NCI-H510A (cell line): ENCODE data around the gene FBXW5.

Source experiments
- DNase-seq: peaks from one replicate; lab custom pipeline; 2025; lab: John Stamatoyannopoulos, UW

Gene FBXW5

DNA sequence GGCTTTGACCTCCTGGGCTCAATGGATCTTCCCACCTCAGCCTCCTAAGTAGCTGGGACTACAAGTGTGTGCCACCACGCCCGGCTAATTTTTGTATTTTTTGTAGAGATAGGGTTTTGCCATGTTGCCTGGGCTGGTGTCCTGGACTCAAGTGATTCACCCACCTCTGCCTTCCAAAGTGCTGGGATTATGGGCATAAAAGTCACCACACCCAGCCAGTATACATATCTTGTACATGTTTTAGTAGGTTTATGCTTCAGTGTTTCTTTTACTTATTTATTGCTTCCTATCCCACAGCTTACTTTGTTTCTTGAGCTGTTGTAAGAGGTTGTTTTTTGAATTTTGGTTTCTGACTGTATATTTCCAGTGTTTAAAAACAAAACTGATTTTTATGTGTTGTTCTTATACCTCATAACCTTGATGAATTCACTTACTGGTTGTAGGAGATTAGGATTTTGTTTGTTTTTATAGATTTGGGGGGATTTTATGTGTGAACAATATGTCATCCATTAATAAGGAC, 12.9 kb downstream of the FBXW5 start:
- DNase-seq = no peak

DNA sequence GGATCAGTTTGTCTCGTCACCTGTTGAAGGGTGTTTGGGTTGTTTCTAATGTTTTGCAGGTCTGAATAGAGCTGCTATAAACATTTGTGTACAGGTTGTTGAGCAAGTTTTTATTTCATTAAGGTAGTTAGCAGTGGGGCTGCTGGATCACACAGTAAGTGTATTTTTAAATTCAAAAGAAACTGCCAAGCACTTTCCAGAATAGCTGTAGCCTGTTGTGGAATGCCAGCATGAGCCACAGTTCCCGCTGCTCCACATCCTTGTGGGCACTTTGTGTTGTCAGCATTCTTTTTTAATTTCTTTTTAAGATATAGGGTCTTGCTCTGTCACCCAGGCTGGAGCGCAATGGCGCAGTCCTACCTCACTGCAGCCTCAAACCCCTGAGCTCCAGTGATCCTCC, 14.5 kb downstream of the FBXW5 start:
- no peak for DNase-seq

DNA sequence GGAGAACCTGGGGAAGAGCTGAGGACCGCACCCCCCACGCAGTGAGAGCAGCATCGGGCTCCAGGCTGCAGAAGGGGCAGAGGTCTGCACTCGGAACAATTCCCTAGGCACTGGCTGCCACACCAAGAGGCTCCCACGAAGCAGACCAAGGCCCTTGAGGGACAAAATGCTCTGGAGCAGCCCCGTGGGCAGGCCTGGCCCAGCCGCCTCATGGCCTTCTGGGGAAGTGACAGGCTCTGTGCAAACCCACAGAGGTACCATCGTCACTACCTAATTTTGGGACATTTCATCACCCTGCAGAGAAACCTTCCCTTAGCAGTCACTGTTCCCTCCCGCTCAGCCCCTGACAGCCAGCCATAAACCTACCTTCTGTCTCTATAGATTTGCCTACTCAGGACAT, 15.9 kb downstream of the FBXW5 start:
- no peak for DNase-seq

DNA sequence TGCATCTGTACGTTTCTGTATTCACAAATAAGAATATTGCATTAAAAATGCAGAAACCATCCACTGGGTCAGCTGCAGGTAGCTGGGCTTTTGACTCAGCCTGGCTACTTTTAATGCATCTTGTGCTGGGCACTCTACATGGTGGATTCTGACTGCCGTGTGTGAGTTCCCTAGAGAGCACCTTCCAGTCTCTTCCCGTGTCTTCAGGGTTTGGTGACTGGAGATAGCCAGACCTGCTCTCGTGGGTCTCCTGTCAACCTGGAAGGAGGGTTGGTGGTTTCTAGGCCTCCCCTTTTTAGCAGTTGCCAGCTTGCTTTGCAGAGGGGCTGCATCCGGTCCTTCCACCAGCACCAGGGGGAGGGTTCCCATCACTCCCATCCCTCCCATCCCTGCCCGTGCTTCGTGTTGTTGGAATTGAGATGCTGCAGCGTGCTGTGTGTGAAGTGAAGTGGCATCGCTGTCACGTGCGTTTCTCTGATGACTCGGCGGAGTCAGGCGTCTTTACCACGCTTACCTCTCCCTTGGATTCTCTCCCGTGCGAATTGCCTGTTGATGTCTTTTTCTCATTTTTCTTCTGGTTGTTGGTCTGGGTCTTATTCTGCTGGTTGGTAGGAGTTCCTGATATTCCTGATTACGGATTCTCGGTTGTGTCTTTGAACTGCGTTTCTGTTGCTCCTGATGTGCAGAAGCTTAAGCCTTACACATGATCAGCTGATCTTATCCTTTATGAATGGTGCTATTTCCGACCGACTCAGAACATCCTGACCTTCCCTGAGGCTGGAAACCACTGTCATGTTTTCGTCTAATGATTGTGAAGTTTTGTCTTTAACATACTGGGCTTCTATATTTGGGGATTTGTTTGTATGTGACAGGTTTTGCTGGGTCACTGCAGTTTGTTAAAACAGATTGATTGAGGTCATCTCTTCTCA, 16.9 kb downstream of the FBXW5 start:
- no peak for DNase-seq

DNA sequence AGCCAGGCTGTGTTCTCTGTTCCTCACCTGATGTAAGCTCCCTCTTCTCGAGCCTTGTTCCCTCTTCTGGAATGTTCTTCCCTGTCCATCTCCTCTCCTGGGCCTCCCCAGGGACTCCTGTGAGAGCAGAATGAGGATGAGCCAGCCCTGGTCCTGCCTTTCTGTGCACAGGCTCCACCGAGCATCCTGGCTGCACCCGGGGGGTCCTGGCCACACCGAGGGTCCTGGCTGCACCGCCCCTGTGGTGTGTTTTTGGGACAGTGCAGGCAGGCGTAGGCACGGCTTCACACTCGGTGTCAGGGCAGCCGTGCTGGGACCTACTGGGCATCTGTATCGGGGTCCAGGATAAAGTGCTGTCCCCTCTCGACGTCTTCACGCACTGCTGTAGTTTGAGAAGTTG, 17.8 kb downstream of the FBXW5 start:
- DNase-seq = no peak

DNA sequence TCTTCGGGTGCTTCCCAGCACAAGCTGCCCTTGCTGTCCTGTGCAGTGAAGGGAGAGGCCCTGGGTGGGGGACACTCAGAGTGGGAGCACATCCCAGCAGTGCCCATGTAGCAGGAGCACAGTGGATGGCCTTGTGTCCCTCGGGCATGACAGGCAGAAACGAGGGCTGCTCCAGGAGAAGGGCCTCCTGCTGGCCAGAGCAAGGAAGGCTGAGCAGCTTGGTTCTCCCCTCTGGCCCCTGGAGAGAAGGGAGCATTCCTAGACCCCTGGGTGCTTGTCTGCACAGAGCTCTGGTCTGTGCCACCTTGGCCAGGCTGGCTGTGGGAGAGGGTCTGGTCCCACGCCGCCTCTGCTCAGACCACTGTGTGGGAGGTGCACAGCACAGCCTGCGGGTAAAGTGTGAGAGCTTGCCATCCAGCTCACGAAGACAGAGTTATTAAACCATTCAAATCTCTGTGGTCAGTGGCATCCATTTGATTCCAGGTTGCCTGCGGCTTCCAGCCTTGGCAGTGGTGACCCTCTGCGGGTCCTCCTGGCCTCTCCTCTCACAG, 18.3 kb downstream of the FBXW5 start:
- DNase-seq = no peak

DNA sequence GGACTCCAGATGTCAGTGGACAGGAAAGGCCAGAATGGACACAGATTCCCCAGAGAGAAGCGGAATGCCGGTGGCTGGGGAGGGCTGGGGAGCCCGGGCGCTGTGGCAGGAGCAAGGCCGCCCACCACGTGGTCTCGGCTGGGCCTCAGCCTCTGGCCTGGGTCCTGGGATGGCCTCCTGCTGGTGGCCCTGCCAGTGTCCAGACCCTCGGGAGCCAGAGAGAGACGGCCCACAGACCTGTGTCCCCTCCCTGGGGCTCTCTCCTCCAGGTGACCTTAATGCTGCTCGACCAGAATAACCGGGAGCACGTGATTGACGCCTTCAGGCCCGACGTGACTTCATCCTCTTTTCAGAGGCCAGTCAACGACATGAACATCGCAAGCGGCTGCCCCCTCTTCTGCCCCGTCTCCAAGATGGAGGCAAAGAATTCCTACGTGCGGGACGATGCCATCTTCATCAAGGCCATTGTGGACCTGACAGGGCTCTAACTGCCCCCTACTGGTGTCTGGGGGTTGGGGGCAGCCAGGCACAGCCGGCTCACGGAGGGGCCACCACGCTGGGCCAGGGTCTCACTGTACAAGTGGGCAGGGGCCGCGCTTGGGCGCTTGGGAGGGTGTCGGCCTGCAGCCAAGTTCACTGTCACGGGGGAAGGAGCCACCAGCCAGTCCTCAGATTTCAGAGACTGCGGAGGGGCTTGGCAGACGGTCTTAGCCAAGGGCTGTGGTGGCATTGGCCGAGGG, 19.0 kb downstream of the FBXW5 start:
- DNase-seq = no peak

DNA sequence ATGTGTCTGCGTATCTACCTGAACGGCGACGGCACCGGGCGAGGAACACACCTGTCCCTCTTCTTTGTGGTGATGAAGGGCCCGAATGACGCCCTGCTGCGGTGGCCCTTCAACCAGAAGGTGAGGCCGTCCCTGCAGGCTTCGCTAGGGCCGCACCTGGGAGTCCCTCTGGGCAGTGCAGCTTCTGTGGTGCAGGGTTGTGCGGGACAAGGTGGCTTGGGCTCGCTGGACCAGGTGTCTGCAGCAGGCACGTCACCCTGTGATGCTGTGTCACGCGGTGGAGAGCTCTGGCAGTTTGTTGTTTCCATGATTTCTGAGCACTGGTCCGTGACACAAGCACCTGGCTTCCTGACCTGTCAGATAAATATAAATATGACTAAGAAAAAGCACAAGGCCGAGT, 20.7 kb downstream of the FBXW5 start:
- peak; percentile 89 for DNase-seq

DNA sequence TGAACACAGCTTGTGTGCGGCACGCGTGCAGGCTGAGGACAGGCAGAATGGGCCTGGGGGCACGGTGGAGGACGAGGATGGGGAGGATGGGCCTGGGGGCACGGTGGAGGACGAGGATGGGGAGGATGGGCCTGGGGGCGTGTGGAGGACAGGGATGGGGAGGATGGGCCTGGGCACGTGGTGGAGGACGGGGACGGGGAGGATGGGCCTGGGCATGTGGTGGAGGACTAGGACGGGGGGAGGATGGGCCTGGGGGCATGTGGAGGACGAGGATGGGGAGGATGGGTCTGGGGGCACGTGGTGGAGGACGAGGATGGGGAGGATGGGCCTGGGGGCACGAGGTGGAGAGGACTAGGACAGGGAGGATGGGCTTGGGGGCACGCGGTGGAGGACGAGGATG, 22.0 kb downstream of the FBXW5 start:
- no peak for DNase-seq

DNA sequence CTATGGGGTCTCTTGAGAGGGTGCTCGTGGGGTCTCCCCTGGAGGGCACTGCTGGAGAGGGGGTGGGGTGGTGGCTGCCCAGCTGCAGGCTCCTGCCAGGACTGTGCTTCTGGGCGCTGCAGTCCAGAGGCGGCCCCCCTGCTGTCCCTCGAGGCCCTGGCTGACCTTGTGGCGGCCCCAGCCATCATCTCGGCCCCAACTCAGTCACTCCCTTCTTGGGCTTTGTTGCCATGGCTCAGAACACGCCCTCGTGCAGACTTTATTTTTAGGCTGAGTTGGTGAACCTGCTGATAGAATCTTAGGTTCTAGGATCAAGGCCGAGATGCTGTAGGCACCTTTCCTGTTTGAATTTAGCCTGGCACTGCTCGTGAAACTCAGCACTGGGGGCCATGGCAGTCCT, 22.8 kb downstream of the FBXW5 start:
- DNase-seq = no peak

DNA sequence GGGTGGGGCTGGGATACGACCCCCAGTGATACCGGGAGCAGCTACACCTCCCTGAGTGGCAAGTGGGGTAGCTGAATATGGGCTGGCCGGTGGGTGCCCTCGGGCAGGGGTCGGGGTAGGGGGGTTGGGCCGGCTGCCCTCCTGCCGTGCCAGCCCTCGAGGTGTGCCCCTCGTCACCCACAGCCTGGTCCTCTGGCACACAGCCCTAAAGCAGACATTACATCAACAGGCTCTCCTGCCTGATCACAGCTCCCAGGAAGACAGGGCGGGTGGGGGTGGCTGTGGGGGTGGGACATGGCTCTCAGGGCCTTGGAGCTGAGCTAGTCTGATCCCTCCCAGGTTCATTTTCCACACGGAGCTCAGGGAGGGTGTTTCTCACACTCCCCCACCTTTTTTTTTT, 23.2 kb downstream of the FBXW5 start:
- no peak for DNase-seq

DNA sequence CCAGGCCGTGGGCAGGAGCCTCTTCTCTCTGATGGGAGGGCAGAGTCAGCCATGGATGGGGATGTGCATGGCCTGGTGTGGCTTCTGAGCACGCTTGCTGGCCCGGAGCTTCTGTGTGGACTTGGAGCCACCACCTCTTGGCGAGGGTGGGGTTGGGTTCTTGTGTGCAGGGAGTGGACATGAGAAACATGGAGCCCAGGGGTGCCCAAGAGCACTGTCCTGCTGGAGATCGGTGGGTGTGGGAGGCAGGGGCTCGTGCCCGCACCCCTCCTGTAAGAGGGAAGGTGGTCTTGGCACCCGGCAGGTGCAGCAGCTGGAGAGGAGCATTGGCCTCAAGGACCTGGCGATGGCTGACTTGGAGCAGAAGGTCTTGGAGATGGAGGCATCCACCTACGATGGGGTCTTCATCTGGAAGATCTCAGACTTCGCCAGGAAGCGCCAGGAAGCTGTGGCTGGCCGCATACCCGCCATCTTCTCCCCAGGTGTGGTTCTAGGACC, 23.8 kb downstream of the FBXW5 start:
- no peak for DNase-seq

DNA sequence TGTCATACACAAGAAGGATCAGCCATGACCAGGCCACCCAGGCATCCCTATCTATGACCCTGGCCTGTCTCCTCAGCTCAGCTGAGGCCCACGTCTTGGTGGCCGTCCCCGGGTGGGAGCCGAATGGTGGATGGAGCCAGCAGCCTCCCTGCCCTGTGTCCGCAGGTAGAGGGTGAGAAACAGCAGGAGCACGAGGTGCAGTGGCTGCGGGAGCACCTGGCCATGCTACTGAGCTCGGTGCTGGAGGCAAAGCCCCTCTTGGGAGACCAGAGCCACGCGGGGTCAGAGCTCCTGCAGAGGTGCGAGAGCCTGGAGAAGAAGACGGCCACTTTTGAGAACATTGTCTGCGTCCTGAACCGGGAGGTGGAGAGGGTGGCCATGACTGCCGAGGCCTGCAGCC, 24.5 kb downstream of the FBXW5 start:
- no peak for DNase-seq

DNA sequence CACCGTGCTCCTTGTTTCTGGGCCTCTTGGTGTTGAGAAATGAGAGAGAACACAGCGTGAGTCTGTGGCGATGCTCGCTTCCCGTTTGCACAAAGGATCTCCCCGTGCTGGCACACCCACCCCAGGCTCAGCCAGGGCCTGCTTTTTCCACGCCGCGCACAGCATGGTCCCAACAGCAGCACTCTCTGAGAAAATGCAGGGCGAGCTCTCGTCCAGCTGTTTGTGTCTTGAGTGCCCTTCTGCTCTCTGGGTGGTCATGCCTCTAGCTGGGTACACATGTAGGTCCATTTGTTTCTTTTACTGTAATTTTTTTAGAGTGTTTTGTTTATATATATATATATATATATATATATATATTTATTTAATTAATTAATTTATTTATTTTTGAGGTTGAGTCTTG, 26.6 kb downstream of the FBXW5 start:
- DNase-seq = no peak

DNA sequence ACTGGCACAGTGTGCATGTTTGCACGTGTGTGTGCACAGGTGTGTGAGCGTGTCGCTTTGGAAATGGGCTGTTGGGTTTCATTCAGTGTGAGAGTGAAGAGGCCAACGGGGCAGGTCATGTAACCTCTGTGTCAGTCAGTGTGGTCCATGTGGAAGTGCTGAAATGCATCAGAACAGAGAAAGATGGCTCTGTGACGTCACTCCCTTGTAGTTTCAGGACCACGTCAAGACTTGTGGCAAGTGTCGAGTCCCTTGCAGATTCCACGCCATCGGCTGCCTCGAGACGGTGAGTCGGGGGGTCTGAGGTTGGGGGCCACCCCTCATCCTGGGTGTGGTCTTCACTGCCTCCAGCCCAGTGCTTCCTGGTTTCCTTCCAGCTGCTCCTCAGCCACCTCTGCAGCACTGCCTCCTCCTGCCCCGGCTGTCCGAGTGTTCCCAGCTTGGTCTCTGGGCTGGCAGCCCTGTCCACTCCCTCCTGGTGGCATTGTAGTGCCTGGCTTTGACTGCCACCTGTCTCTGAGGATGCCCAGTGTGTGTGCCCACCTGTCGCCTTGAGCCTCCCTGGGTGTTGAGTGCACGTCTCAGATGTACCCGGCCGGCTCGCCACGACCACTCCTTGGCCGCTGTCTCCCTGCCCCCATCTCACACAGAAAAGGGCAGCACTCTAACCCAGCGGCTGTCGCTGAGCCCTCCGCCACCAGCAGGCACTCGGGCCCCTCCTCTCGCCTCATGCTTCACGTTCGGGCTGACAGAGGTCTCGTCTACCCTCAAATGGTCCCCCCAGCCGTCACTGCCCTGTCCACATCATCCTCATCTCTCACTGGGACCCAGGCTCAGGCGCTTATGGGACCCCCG, 28.0 kb downstream of the FBXW5 start:
- DNase-seq = no peak

DNA sequence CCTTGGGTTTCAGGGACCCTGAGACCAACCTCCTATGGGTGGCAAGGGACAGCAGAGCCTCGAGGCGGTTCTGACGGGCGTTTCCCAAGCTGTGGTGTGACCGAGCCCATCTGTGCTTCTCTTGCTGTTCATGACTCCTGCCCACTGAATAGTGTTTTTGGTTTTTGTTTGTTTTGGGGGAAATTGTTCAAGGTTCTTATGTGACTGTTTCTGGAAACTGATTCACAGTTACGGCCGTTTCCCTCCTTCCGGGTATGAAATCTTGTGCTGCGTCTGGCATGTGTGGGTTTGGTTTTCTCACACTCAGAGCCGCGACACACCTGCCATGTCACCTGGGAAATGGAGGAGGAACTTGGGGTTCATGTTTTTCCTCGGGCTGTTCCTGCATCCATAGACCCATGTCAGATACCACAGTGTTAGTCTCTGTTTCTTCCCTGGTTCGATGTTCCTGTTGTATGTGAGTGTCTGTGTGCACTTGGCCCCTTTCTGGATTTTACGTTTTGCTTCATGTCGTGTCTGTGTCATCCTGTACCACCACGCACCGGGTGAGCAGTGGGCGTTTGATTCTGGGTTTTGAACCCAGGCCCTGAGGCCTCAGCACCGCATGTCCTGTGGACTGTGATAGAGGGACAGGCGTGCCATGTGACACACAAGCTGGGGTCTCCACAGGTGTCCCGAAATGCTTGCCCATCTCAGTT, 28.8 kb downstream of the FBXW5 start:
- DNase-seq = no peak

DNA sequence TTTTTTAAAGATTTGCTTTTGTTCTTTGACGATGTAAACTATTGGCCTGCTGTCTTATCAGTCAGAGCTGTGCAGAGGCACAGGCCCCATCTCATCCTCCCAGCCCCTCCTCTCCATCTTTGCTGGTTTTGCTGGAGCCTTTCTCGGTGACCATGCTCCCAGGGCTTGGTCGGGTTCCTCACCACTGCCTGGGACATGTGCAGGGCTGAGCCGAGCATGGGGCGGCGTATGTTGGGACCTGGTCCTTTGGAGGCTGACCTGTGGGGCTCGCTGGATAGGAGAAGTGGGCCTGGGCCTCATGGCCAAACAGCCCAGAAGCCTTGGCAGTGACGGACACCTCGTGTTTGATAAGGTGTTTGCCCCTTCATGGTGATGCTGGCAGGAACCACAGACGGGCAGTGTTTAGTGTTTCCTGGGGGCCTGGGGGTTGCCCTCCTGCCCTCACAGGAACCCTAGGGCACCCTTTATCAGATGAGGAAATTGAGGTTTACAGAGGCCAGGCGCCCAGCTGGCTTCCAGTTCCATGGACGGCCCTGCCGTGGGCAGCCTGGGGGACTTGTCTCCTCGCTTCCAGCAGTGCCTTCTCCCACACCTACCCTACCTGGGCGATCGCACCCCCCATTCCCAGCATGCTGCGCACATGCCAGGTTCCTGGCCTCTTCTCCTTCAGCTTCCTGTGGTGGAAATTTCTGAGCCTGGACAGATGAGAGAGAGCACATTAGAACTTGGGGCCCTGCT, 30.7 kb downstream of the FBXW5 start:
- DNase-seq = no peak

DNA sequence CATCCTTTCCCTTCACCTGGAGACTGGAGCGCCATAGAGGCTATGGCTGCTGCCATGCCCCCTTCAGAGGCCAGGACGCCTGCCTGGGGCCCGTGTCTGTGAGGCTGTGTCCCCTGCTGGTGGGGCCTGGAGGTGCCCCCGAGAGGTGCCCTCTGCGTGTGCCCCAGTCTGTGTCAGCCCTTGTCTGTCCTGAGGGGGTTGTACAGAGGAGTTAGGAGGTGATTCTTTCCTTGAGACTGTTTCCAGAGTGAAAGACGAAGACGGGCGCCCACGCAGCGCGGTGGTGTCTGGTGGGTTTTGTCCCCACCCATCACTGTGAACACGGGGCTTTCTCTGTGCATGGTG, 33.7 kb downstream of the FBXW5 start:
- no peak for DNase-seq

DNA sequence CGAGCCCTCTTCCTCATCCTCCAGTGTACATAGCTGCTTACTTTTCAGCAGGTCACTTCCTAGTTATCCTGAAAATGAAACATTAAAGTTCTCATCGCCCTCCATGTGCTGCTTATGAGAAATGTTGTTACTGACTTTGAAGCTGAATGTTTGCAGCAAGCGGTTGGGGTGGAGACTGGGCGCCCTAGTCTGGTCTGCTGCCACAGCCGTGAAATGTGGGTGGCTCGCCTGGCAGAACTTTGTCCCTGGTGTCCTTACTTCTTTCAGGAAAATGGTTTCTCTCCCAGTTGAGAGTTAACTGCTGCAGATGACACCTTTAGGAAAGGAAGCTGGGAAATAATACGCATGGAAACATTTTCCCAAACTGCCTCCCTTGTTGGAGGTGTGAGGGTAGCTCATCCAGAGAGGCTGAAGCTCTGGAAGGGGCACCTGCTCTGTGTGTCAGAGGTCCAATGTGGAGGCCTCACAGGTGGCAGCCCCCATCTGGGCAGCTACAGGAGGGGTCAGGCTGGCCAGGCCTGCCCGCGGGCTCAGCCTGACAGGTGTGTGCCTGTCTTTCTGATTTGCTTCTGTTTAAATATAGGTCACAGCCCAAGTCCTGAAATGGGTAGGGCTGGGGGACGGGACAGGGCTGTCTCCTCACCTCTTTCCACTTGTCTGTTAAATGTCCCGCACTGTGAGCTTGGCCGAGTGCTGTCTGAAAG, 34.2 kb downstream of the FBXW5 start:
- no peak for DNase-seq
